HG03280 (cell line): Measurements from ENCODE around the gene RNF207.

Source experiments
- ATAC-seq: cut with Tn5 transposase; IDR thresholded peaks from one replicate; pipeline ENCODE4 v1.9.1; 2021; ENCODE audit warnings: mild to moderate bottlenecking, moderate library complexity; ENCODE audit not compliant: unreplicated experiment

The RNF207 gene

GRCh38 chr1:6247651-6248050, 41.7 kb downstream of the RNF207 start:
- no peak for ATAC-seq

- no peak for ATAC-seq
These were observed 42.4 kb downstream of the RNF207 start for GRCh38 chr1:6248161-6248776.

- ATAC-seq, result no peak
These were observed 43.2 kb downstream of the RNF207 start for GRCh38 chr1:6248932-6249738.

- no peak for ATAC-seq
These were observed 44.1 kb downstream of the RNF207 start for GRCh38 chr1:6249739-6250689.

- no peak for ATAC-seq
These were observed 45.3 kb downstream of the RNF207 start for GRCh38 chr1:6251233-6251632.

- ATAC-seq, result no peak
These were observed 45.9 kb downstream of the RNF207 start for GRCh38 chr1:6251681-6252373.

GRCh38 chr1:6252374-6252710, 46.4 kb downstream of the RNF207 start:
- ATAC-seq, result no peak

- no peak for ATAC-seq
These were observed 47.5 kb downstream of the RNF207 start for GRCh38 chr1:6253380-6253779.

GRCh38 chr1:6254691-6255090, 48.8 kb downstream of the RNF207 start:
- ATAC-seq, result no peak

GRCh38 chr1:6256645-6257044, 50.7 kb downstream of the RNF207 start:
- no peak for ATAC-seq

GRCh38 chr1:6257541-6258069, 51.7 kb downstream of the RNF207 start:
- no peak for ATAC-seq

GRCh38 chr1:6258675-6259074, 52.8 kb downstream of the RNF207 start:
- ATAC-seq, result no peak

GRCh38 chr1:6259491-6260362, 53.8 kb downstream of the RNF207 start:
- peak; percentile 51 for ATAC-seq

- ATAC-seq, result no peak
These were observed 54.6 kb downstream of the RNF207 start for GRCh38 chr1:6260433-6260934.

GRCh38 chr1:6260961-6261614, 55.2 kb downstream of the RNF207 start, which contains the start of gene GPR153:
TSS of gene GPR153 (minus strand) at chr1:6261098. CDS start at chr1:6254905, 6,193 bp downstream.
- ATAC-seq, result no peak

GRCh38 chr1:6261615-6261995, 55.7 kb downstream of the RNF207 start:
- no peak for ATAC-seq

- ATAC-seq, result no peak
These were observed 56.9 kb downstream of the RNF207 start for GRCh38 chr1:6262555-6263420.

GRCh38 chr1:6263716-6264115, 57.8 kb downstream of the RNF207 start:
- no peak for ATAC-seq
